ENCODE results near the gene MLLT1. TPM values are rescaled to one million over a fixed set of nuclear protein-coding genes. Genes with fewer than 3 reads are reported as not detected.

The MLLT1 gene
- total RNA-seq, 1 donor from 2014 or later: 5.6 TPM

DNA sequence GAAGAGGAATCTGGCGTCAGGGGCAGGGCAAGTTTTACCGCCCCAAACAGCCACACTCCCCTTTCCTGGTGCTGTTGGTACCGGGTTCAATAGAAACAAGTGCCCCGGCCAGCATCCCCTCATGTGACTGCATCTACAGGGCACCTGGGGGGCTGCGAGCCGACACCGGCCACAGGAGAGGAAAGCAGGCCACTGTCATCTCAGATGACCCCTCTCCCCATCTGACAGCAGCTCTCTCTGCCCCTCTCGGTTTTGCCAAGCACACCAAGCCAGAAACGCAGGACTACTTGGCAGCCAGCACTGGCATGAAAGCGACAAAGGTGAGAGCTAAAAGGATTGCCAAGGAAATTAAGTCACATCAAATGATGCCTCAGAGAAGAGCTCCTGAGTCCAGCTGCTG is 37.1 kb downstream of the MLLT1 start:
- TF ChIP-seq, protein P1, sequence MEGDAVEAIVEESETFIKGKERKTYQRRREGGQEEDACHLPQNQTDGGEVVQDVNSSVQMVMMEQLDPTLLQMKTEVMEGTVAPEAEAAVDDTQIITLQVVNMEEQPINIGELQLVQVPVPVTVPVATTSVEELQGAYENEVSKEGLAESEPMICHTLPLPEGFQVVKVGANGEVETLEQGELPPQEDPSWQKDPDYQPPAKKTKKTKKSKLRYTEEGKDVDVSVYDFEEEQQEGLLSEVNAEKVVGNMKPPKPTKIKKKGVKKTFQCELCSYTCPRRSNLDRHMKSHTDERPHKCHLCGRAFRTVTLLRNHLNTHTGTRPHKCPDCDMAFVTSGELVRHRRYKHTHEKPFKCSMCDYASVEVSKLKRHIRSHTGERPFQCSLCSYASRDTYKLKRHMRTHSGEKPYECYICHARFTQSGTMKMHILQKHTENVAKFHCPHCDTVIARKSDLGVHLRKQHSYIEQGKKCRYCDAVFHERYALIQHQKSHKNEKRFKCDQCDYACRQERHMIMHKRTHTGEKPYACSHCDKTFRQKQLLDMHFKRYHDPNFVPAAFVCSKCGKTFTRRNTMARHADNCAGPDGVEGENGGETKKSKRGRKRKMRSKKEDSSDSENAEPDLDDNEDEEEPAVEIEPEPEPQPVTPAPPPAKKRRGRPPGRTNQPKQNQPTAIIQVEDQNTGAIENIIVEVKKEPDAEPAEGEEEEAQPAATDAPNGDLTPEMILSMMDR (IDR thresholded peaks at IDR 0.05): no peak
- no peak for TF ChIP-seq EZH2phosphoT487 (IDR thresholded peaks at IDR 0.05)
- TF ChIP-seq EZH2 (IDR thresholded peaks at IDR 0.05): no peak
- peaks cover 5% of the 10 kb centered on the region for H3K36me3 ChIP-seq
- H3K4me1 Mint-ChIP-seq: peaks cover 47% of the 10 kb centered on the region
- H3K4me1 ChIP-seq: no peaks in the 10 kb centered on the region
- no peak overlapping the region for H3K27ac Mint-ChIP-seq
- peaks cover 2% of the 10 kb centered on the region for H3K27me3 Mint-ChIP-seq (ENCODE audit: insufficient read depth, low read depth)
- H3K4me3 ChIP-seq: no peak overlapping the region
- H3K9me3 Mint-ChIP-seq: peaks cover 21% of the 10 kb centered on the region
- no peaks in the 10 kb centered on the region for H3K27me3 ChIP-seq
- H3F3A ChIP-seq (ENCODE audit: low read depth): no peaks in the 10 kb centered on the region
- H2AFZ ChIP-seq (replicated peaks): no peak overlapping the region
- no peak overlapping the region for H3K4me3 Mint-ChIP-seq
- no peaks in the 10 kb centered on the region for H3K9me3 ChIP-seq (ENCODE audit: low read depth)
- DNase-seq (ENCODE audit: low spot score): no peak
- H3K27ac ChIP-seq: no peak overlapping the region
- H4K20me1 ChIP-seq (ENCODE audit: low read depth): peaks cover 62% of the 10 kb centered on the region
- peaks cover 29% of the 10 kb centered on the region for H3K36me3 Mint-ChIP-seq
- peaks cover 89% of the 10 kb centered on the region for H3K79me2 ChIP-seq (ENCODE audit: low read depth)
- peak overlapping the region; percentile 13 for H3K9ac ChIP-seq
- no peak overlapping the region for H3K4me2 ChIP-seq

GRCh38 chr19:6241680-6242377 is 37.9 kb downstream of the MLLT1 start:
- Histone ChIP-seq H3K27me3 (no peaks in the 10 kb centered on the region), H3F3A (ENCODE audit: low read depth) (no peaks in the 10 kb centered on the region), H3K79me2 (ENCODE audit: low read depth) (peaks cover 89% of the 10 kb centered on the region), H3K36me3 (peaks cover 5% of the 10 kb centered on the region), H3K9me3 (ENCODE audit: low read depth) (no peaks in the 10 kb centered on the region), H3K27ac (no peak overlapping the region), H3K4me3 (no peak overlapping the region), H3K4me1 (no peaks in the 10 kb centered on the region), H2AFZ (replicated peaks) (no peak overlapping the region), H3K9ac (no peak overlapping the region), H3K4me2 (no peak overlapping the region), H4K20me1 (ENCODE audit: low read depth) (peaks cover 68% of the 10 kb centered on the region)
- TF ChIP-seq EZH2phosphoT487 (IDR thresholded peaks at IDR 0.05) (no peak), EZH2 (IDR thresholded peaks at IDR 0.05) (no peak)
- TF ChIP-seq, protein P1 (IDR thresholded peaks at IDR 0.05): no peak
- H3K4me3 Mint-ChIP-seq: no peak overlapping the region
- H3K27ac Mint-ChIP-seq: peak overlapping the region; percentile 81
- H3K9me3 Mint-ChIP-seq: peaks cover 14% of the 10 kb centered on the region
- DNase-seq (ENCODE audit: low spot score): no peak
- H3K4me1 Mint-ChIP-seq: peaks cover 47% of the 10 kb centered on the region
- H3K36me3 Mint-ChIP-seq: peaks cover 22% of the 10 kb centered on the region
- peaks cover 2% of the 10 kb centered on the region for H3K27me3 Mint-ChIP-seq (ENCODE audit: insufficient read depth, low read depth)

DNA sequence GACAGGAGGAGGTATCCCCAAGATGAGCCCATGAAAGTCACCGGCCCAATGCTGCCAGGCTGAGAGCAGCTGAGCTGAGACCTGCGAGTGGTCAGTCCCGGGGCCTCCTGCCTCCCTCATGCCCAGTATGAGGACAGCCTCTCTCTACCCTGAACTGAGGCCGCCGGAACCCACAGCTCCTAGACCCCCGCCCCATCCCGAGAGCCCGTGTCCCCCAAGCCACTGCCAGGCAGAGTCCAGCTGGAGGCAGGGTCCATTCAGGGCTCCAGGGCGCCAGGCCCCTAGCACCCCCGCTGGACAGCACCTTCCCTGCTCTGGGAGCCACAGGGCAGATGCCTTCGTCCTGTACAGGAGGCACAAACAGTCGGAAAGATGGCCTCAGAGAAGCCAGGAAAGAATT is 38.7 kb downstream of the MLLT1 start:
- no peaks in the 10 kb centered on the region for H3K27me3 ChIP-seq
- DNase-seq (ENCODE audit: low spot score): no peak
- no peak overlapping the region for H3K9ac ChIP-seq
- H3K9me3 ChIP-seq (ENCODE audit: low read depth): no peaks in the 10 kb centered on the region
- no peaks in the 10 kb centered on the region for H3F3A ChIP-seq (ENCODE audit: low read depth)
- H3K27me3 Mint-ChIP-seq (ENCODE audit: insufficient read depth, low read depth): peaks cover 2% of the 10 kb centered on the region
- no peaks in the 10 kb centered on the region for H3K4me1 ChIP-seq
- H3K27ac ChIP-seq: no peak overlapping the region
- peaks cover 14% of the 10 kb centered on the region for H3K36me3 Mint-ChIP-seq
- H4K20me1 ChIP-seq (ENCODE audit: low read depth): peaks cover 76% of the 10 kb centered on the region
- H3K4me1 Mint-ChIP-seq: peaks cover 48% of the 10 kb centered on the region
- peaks cover 7% of the 10 kb centered on the region for H3K9me3 Mint-ChIP-seq
- TF ChIP-seq, protein P1 (IDR thresholded peaks at IDR 0.05): no peak
- no peak for TF ChIP-seq EZH2 (IDR thresholded peaks at IDR 0.05)
- no peak for TF ChIP-seq EZH2phosphoT487 (IDR thresholded peaks at IDR 0.05)
- no peak overlapping the region for H3K27ac Mint-ChIP-seq
- H3K4me2 ChIP-seq: no peak overlapping the region
- peak overlapping the region; percentile 48 for H3K4me3 Mint-ChIP-seq
- no peak overlapping the region for H2AFZ ChIP-seq (replicated peaks)
- H3K4me3 ChIP-seq: no peak overlapping the region
- H3K36me3 ChIP-seq: peaks cover 2% of the 10 kb centered on the region
- H3K79me2 ChIP-seq (ENCODE audit: low read depth): peaks cover 89% of the 10 kb centered on the region
